Upper lobe of left lung (tissue), 4 donors: Measurements from ENCODE around the gene GPATCH2.

ENCODE experiments used
- EP300 ChIP-seq, 4 donors: sonication (generic); formaldehyde crosslinking; IDR thresholded peaks; one replicate each; pipeline ENCODE4 v1.5.1; 2017; ENCODE audit warnings: antibody characterized with exemption in 4 of 4, control low read depth in 2 of 4
- POLR2A ChIP-seq, 4 donors: fragments of 450-650 bp; IDR thresholded peaks; one replicate each; pipeline ENCODE4 v1.5.1; 2016 to 2017; ENCODE audit warnings: antibody characterized with exemption in 4 of 4, mild to moderate bottlenecking in 2 of 4
- TF ChIP-seq, protein P1 (sequence below), 6 experiments: fragments of 450-650 bp in 4 of 6; fragments of 200-600 bp in 2 of 6; sonication (generic) in 2 of 6; IDR thresholded peaks; one replicate each; pipeline ENCODE4 v1.5.1; 2016 to 2019; ENCODE audit warnings: antibody characterized with exemption in 6 of 6

DNA sequence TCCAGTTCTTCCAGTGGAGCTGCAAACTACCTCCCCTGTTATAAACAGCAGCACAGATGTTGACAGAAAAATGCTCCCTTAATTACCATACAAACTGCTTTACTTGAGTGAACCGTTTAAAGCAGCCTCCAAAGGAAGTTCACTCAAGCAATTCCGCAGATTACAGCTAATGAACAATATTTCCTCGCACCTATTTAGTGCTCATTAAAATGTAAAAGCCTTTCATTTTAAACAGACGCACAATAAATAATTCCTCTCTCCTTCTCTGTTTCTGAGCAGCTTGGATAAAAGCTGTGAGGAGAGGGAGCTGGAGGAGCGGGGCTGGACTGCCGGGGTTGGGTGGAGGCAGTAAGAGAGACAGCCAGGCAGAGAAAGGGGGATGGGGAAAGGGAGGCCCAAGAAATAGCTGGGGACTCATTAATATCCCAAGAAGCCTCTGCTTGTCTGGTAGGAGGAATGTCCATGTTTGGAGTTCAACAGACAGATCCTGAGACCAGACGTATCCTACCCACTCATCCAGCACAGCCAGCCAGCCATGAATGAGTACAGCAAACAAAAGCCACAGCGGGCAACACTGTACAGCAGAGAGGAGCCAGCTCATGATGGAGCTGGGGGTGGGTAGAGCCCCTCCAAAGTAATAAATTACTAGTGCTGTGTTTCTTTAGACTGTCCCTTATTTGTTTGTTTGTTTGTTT is 227.7 kb downstream of the GPATCH2 start:
- TF ChIP-seq, protein P1, sequence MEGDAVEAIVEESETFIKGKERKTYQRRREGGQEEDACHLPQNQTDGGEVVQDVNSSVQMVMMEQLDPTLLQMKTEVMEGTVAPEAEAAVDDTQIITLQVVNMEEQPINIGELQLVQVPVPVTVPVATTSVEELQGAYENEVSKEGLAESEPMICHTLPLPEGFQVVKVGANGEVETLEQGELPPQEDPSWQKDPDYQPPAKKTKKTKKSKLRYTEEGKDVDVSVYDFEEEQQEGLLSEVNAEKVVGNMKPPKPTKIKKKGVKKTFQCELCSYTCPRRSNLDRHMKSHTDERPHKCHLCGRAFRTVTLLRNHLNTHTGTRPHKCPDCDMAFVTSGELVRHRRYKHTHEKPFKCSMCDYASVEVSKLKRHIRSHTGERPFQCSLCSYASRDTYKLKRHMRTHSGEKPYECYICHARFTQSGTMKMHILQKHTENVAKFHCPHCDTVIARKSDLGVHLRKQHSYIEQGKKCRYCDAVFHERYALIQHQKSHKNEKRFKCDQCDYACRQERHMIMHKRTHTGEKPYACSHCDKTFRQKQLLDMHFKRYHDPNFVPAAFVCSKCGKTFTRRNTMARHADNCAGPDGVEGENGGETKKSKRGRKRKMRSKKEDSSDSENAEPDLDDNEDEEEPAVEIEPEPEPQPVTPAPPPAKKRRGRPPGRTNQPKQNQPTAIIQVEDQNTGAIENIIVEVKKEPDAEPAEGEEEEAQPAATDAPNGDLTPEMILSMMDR (IDR thresholded peaks at IDR 0.05), result no peak
- no peak for TF ChIP-seq EP300 (IDR thresholded peaks at IDR 0.05)
- TF ChIP-seq POLR2A (IDR thresholded peaks at IDR 0.05), result no peak
